GM19023 (cell line): Measurements from ENCODE around the gene WDSUB1.

Experiments used
- ATAC-seq: cut with Tn5 transposase; IDR thresholded peaks from one replicate; pipeline ENCODE4 v1.9.1; 2021; ENCODE audit warnings: mild to moderate bottlenecking, moderate library complexity; ENCODE audit not compliant: unreplicated experiment

The WDSUB1 gene

GRCh38 chr2:159267921-159268320 lies 18.6 kb downstream of the WDSUB1 start:
- ATAC-seq, result no peak

- peak; percentile 70 for ATAC-seq
Measured at GRCh38 chr2:159266554-159266953, 19.9 kb downstream of the WDSUB1 start.

- ATAC-seq, result no peak
Measured at GRCh38 chr2:159265171-159265576, 21.3 kb downstream of the WDSUB1 start.

- no peak for ATAC-seq
Measured at GRCh38 chr2:159262904-159263303, 23.6 kb downstream of the WDSUB1 start.

- ATAC-seq, result no peak
Measured at GRCh38 chr2:159262226-159262625, 24.3 kb downstream of the WDSUB1 start.

- ATAC-seq, result no peak
Measured at GRCh38 chr2:159256159-159256558, 30.3 kb downstream of the WDSUB1 start.

GRCh38 chr2:159252905-159253304 lies 33.6 kb downstream of the WDSUB1 start:
- ATAC-seq, result no peak

- ATAC-seq, result no peak
Measured at GRCh38 chr2:159251296-159252173, 35.0 kb downstream of the WDSUB1 start.

- ATAC-seq, result no peak
Measured at GRCh38 chr2:159249990-159250715, 36.4 kb downstream of the WDSUB1 start.

- ATAC-seq, result no peak
Measured at GRCh38 chr2:159246325-159246988, 40.0 kb downstream of the WDSUB1 start.

- no peak for ATAC-seq
Measured at GRCh38 chr2:159243529-159243928, 43.0 kb downstream of the WDSUB1 start.

- ATAC-seq, result no peak
Measured at GRCh38 chr2:159234868-159235267, 51.6 kb downstream of the WDSUB1 start.

- ATAC-seq, result no peak
Measured at GRCh38 chr2:159232456-159233170, 53.9 kb downstream of the WDSUB1 start.

GRCh38 chr2:159230145-159230877 lies 56.2 kb downstream of the WDSUB1 start:
- no peak for ATAC-seq

GRCh38 chr2:159229476-159230144 lies 56.9 kb downstream of the WDSUB1 start:
- ATAC-seq, result no peak

GRCh38 chr2:159228081-159228581 lies 58.4 kb downstream of the WDSUB1 start:
- ATAC-seq, result no peak

GRCh38 chr2:159227467-159227866 lies 59.0 kb downstream of the WDSUB1 start:
- ATAC-seq, result no peak

GRCh38 chr2:159226608-159227385 lies 59.7 kb downstream of the WDSUB1 start:
- ATAC-seq, result no peak

GRCh38 chr2:159226059-159226461 lies 60.4 kb downstream of the WDSUB1 start:
- ATAC-seq, result peak; percentile 47
